Stimulated activated naive CD8-positive, alpha-beta T cell treated with anti-CD3 and anti-CD28 coated beads, Interleukin-15, amount 100 ng/mL, for 72 hours (primary cell): Measurements from ENCODE around the gene MXI1.

Source experiments
- ATAC-seq: fragments of 150-1000 bp; cut with Tn5 transposase; 2 replicates; pipeline ENCODE4 v1.10.0; 2021; ENCODE audit warnings: mild to moderate bottlenecking, moderate library complexity
- DNase-seq, 2 donors: peaks; one replicate each; pipeline ENCODE4 v3.0.0; 2021 to 2022
- H3K27ac Mint-ChIP-seq, 2 donors: one replicate each; pipeline ENCODE4 v1.8.0; 2022; ENCODE audit warnings: mild to moderate bottlenecking in 2 of 2, mixed read lengths in 2 of 2, moderate library complexity in 2 of 2
- H3K27me3 Mint-ChIP-seq: one replicate; pipeline ENCODE4 v1.8.0; 2022; ENCODE audit warnings: mixed read lengths
- H3K4me1 Mint-ChIP-seq: one replicate; pipeline ENCODE4 v1.8.0; 2022; ENCODE audit warnings: mild to moderate bottlenecking, mixed read lengths
- H3K4me3 Mint-ChIP-seq, 2 donors: one replicate each; pipeline ENCODE4 v1.8.0; 2022; ENCODE audit warnings: mild to moderate bottlenecking in 2 of 2, mixed read lengths in 2 of 2, moderate library complexity in 1 of 2
- H3K9me3 Mint-ChIP-seq, 2 donors: one replicate each; pipeline ENCODE4 v1.8.0; 2022; ENCODE audit warnings: mixed read lengths in 2 of 2

Gene MXI1

GRCh38 chr10:110219884-110220283 is 12.5 kb downstream of the MXI1 start:
- DNase-seq (no peak), ATAC-seq (no peak)
- H3K4me3 Mint-ChIP-seq = no peak overlapping the region
- peaks cover 47% of the 10 kb centered on the region for H3K27me3 Mint-ChIP-seq
- no peak overlapping the region for H3K27ac Mint-ChIP-seq
- H3K9me3 Mint-ChIP-seq = no peaks in the 10 kb centered on the region
- H3K4me1 Mint-ChIP-seq = peaks cover 40% of the 10 kb centered on the region

DNA sequence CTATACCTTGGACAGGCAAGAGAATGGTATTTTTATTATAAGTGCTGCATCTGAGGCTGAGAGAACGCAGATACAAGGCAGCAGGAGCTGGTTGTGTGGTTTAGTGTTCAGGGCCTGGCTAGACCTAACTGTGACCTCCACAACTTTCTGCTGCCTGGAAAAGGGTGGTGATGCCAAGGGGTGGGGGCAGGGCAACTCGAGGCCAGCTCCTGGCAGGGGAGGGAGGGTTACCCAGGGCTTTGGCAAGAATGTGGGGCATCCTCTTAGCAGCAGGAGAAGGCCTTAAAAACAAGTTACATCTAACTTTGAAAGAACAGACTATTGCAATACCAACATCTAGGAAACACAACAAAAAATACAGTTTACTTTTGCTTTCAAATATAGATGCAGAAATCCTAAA is 13.0 kb downstream of the MXI1 start:
- no peaks in the 10 kb centered on the region for H3K9me3 Mint-ChIP-seq
- peaks cover 45% of the 10 kb centered on the region for H3K27me3 Mint-ChIP-seq
- no peak overlapping the region for H3K27ac Mint-ChIP-seq
- H3K4me3 Mint-ChIP-seq = no peak overlapping the region
- DNase-seq = no peak
- no peak for ATAC-seq
- H3K4me1 Mint-ChIP-seq = peaks cover 43% of the 10 kb centered on the region

- ATAC-seq = no peak
- H3K27ac Mint-ChIP-seq = no peak overlapping the region
- peak overlapping the region; percentile 77 to 78 for H3K4me3 Mint-ChIP-seq
- DNase-seq = no peak
- H3K27me3 Mint-ChIP-seq = peaks cover 37% of the 10 kb centered on the region
- peaks cover 41% of the 10 kb centered on the region for H3K4me1 Mint-ChIP-seq
- H3K9me3 Mint-ChIP-seq = no peaks in the 10 kb centered on the region
These were observed 13.8 kb downstream of the MXI1 start for GRCh38 chr10:110221044-110221720.

DNA sequence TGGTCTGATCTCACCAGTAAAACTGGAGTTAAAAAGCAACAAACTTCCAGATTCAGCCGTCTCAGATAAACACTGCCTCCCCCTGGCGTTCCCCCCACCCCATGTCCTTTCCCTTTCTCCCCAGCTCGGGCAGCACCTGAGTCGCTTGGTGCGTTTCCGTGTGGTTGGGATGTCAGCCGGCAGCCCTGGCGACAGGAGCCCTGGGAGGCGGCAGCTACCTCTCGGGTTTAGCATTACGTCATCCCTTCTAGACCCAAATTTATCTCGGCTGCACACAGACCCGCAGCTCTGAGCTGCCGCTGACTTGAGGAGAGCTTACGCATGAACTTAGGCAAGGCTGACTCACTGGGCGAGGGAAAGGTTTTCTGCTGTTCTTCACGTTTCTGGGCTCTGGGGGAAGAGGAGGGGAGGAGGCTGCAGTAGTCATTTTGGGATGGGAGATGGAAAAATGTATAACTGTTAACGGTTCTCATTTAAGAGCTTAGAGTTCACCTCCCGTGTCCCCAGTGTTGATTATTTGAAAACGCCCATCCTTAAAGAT is 14.4 kb downstream of the MXI1 start:
- H3K4me1 Mint-ChIP-seq = peaks cover 41% of the 10 kb centered on the region
- DNase-seq = peak; percentile 58 to 79
- H3K27me3 Mint-ChIP-seq = peaks cover 34% of the 10 kb centered on the region
- no peaks in the 10 kb centered on the region for H3K9me3 Mint-ChIP-seq
- peak; percentile 81 for ATAC-seq
- peak overlapping the region in 1 of 2 donors; percentile 71 for H3K27ac Mint-ChIP-seq
- H3K4me3 Mint-ChIP-seq = peak overlapping the region; percentile 77 to 78

GRCh38 chr10:110222641-110223297 is 15.4 kb downstream of the MXI1 start:
- Mint-ChIP-seq H3K4me1 (peaks cover 47% of the 10 kb centered on the region), H3K4me3 (no peak overlapping the region), H3K27ac (no peak overlapping the region), H3K9me3 (no peaks in the 10 kb centered on the region), H3K27me3 (peaks cover 25% of the 10 kb centered on the region)
- ATAC-seq (no peak), DNase-seq (no peak)

DNA sequence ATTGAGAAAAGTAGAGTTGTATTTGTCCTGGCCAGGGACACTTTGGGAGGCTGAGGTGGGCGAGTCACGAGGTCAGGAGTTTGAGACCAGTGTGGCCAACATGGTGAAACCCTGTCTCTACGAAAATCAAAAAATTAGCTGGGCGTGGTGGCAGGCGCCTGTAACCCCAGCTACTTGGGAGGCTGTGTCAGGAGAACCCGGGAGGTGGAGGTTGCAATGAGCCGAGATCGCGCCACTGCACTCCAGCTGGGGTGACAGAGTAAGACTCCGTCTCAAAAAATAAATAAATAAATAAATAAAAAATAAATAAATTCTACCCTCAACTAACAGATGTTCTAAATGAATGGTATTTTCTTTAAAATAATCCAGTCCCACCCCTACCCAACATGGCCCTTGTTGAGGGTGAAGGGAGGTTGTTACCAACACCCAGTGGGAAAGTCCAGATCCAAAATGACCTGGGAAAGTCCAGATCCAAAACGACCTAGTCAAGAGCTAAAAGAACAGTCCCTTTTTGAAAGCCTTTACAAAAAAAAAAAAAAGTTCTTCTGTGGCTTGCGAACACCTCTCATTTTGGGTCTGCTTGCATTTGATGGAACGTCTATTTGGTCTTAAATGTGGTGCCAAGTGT is 16.0 kb downstream of the MXI1 start:
- peaks cover 21% of the 10 kb centered on the region for H3K27me3 Mint-ChIP-seq
- H3K27ac Mint-ChIP-seq = no peak overlapping the region
- DNase-seq (no peak), ATAC-seq (no peak)
- H3K4me1 Mint-ChIP-seq = peaks cover 54% of the 10 kb centered on the region
- H3K9me3 Mint-ChIP-seq = no peaks in the 10 kb centered on the region
- H3K4me3 Mint-ChIP-seq = no peak overlapping the region

- peak overlapping the region; percentile 83 to 85 for H3K4me3 Mint-ChIP-seq
- H3K27me3 Mint-ChIP-seq = peaks cover 21% of the 10 kb centered on the region
- H3K27ac Mint-ChIP-seq = no peak overlapping the region
- peaks cover 58% of the 10 kb centered on the region for H3K4me1 Mint-ChIP-seq
- no peak for ATAC-seq
- DNase-seq = no peak
- H3K9me3 Mint-ChIP-seq = no peaks in the 10 kb centered on the region
These were observed 17.6 kb downstream of the MXI1 start for GRCh38 chr10:110224992-110225391.

DNA sequence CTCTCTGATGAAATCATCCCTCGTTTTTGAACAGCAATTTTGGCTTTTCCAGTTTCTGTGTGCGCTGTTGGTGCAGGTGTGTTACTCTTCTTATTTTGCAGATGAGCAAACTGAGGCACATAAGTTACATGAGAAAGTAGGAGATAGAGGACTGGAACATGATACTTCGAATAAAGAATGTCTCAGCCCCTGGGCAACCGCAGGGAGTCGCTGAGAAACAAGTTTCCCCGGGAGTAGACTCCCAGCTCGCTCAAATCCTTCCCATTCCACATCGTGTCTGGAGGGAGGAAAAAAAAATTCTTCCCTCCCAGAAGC is 18.0 kb downstream of the MXI1 start:
- Mint-ChIP-seq H3K27me3 (peaks cover 21% of the 10 kb centered on the region), H3K4me3 (peak overlapping the region; percentile 83 to 85), H3K4me1 (peaks cover 58% of the 10 kb centered on the region), H3K27ac (peak overlapping the region in 1 of 2 donors; percentile 95), H3K9me3 (no peaks in the 10 kb centered on the region)
- DNase-seq (no peak), ATAC-seq (no peak)

GRCh38 chr10:110225756-110226542 is 18.5 kb downstream of the MXI1 start:
- H3K4me1 Mint-ChIP-seq = peaks cover 58% of the 10 kb centered on the region
- peak overlapping the region; percentile 94 to 98 for H3K27ac Mint-ChIP-seq
- peak overlapping the region; percentile 96 to 99 for H3K4me3 Mint-ChIP-seq

GRCh38 chr10:110226543-110226925 is 19.1 kb downstream of the MXI1 start:
- no peaks in the 10 kb centered on the region for H3K9me3 Mint-ChIP-seq
- H3K4me3 Mint-ChIP-seq = peak overlapping the region; percentile 96 to 99
- DNase-seq (peak; percentile 72 to 74), ATAC-seq (peak; percentile 26)
- H3K4me1 Mint-ChIP-seq = peaks cover 54% of the 10 kb centered on the region
- H3K27me3 Mint-ChIP-seq = peaks cover 21% of the 10 kb centered on the region
- H3K27ac Mint-ChIP-seq = peak overlapping the region in 1 of 2 donors; percentile 87

More at GRCh38 chr10:110225756-110226542, 18.5 kb downstream of the MXI1 start:
- Mint-ChIP-seq H3K9me3 (no peaks in the 10 kb centered on the region), H3K27me3 (peaks cover 21% of the 10 kb centered on the region)
- DNase-seq (peak; percentile 86 to 88), ATAC-seq (peak; percentile 84)

DNA sequence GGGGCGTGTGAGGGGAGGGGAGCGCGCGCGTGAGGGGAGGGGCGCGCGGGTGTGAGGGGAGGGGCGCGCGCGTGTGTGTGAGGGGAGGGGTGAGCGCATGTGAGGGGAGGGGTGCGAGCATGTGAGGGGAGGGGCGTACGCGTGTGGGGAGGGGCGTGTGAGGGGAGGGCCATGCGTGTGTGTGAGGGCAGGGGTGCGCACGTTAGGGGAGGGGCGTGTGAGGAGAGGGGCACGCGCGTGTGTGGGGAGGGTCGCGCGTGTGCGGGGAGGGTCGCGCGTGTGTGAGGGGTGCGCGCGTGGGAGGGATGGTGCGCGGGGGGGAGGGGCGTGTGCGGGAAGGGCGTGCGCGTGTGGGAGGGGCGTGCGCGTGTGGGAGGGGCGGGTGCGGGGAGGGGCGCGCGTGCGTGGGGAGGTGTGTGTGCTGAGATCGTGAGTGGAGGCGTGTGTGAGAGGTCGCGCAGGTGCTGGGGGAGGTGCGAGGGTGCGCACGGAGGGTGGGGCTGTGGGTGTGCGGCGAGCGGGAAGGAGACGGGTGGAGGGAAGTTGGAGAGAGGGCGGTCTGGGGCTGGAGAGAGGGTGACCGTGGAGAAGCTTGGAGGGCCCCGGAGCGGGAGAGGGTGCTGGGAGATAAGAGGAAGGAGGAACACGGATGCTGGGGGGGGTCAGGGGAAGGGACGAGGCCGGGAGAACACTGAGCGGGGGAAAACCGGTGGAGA is 19.7 kb downstream of the MXI1 start:
- Mint-ChIP-seq H3K4me3 (peak overlapping the region; percentile 96 to 99), H3K27ac (peak overlapping the region; percentile 42 to 83), H3K9me3 (no peaks in the 10 kb centered on the region), H3K27me3 (peaks cover 21% of the 10 kb centered on the region), H3K4me1 (peaks cover 48% of the 10 kb centered on the region)
- ATAC-seq = peak; percentile 16
- peak in 1 of 2 donors; percentile 24 for DNase-seq

- H3K4me3 Mint-ChIP-seq = no peak overlapping the region
- ATAC-seq = no peak
- peaks cover 39% of the 10 kb centered on the region for H3K4me1 Mint-ChIP-seq
- no peak overlapping the region for H3K27ac Mint-ChIP-seq
- DNase-seq = no peak
- peaks cover 16% of the 10 kb centered on the region for H3K27me3 Mint-ChIP-seq
- H3K9me3 Mint-ChIP-seq = no peaks in the 10 kb centered on the region
These were observed 20.7 kb downstream of the MXI1 start for GRCh38 chr10:110228066-110228465.

DNA sequence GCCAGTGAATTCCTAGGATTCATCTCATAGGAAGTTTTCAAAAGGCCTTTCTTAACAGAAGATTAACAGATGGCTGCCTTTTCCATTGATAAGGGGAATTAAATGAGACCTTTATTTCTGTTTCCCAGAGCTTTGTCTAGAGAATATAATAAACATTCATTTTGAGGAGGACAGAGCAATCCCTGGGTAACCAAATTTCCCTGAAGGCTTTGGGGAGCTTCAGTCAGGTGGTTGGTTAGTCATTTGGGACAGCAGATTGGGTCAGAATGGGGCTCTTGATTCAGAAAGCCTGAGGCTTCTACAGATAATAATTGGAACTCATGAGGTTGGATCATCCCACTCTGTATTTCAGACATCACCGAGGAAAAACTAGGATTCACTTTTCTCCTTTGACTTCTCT is 21.8 kb downstream of the MXI1 start:
- H3K27me3 Mint-ChIP-seq = peaks cover 5% of the 10 kb centered on the region
- ATAC-seq (no peak), DNase-seq (no peak)
- H3K9me3 Mint-ChIP-seq = no peaks in the 10 kb centered on the region
- peaks cover 30% of the 10 kb centered on the region for H3K4me1 Mint-ChIP-seq
- H3K4me3 Mint-ChIP-seq = no peak overlapping the region
- no peak overlapping the region for H3K27ac Mint-ChIP-seq

DNA sequence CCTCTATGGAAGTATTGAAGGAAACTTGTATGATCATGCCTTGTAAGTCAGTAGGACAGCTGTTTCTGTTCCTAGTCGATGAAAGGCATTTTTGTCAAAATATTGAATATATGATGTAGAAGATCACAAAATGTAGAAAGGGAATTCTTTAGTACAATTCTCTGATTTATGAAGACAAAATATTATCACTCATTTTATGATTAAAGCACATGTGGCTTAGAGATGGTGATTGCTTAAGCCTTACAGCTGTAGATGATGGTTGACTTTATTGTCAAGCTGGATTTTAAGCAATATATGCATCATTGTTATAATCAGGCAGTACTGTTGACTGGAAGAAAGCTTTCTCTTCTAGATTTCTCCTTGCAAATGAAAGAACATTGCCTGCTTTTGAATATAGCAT is 26.4 kb downstream of the MXI1 start:
- Mint-ChIP-seq H3K27me3 (no peaks in the 10 kb centered on the region), H3K4me1 (peaks cover under 1% of the 10 kb centered on the region), H3K27ac (no peak overlapping the region), H3K4me3 (no peak overlapping the region), H3K9me3 (no peaks in the 10 kb centered on the region)
- DNase-seq (no peak), ATAC-seq (no peak)
